Measurements from ENCODE around the gene EBF3.

The EBF3 gene, protein sequence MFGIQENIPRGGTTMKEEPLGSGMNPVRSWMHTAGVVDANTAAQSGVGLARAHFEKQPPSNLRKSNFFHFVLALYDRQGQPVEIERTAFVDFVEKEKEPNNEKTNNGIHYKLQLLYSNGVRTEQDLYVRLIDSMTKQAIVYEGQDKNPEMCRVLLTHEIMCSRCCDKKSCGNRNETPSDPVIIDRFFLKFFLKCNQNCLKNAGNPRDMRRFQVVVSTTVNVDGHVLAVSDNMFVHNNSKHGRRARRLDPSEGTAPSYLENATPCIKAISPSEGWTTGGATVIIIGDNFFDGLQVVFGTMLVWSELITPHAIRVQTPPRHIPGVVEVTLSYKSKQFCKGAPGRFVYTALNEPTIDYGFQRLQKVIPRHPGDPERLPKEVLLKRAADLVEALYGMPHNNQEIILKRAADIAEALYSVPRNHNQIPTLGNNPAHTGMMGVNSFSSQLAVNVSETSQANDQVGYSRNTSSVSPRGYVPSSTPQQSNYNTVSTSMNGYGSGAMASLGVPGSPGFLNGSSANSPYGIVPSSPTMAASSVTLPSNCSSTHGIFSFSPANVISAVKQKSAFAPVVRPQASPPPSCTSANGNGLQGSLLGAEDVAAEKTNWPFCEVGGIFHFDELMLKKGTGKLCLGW
- long read RNA-seq, donor 1: 0 reads
- long read RNA-seq, donor 2: 0 reads
- long read RNA-seq, donor 3: 0 reads
- long read RNA-seq, donor 4: 0 reads
- long read RNA-seq, donor 5: 0 reads
- long read RNA-seq, donor 6: 0 reads
- long read RNA-seq, donor 7: 0 reads
- long read RNA-seq, donor 8: 0 reads

DNA sequence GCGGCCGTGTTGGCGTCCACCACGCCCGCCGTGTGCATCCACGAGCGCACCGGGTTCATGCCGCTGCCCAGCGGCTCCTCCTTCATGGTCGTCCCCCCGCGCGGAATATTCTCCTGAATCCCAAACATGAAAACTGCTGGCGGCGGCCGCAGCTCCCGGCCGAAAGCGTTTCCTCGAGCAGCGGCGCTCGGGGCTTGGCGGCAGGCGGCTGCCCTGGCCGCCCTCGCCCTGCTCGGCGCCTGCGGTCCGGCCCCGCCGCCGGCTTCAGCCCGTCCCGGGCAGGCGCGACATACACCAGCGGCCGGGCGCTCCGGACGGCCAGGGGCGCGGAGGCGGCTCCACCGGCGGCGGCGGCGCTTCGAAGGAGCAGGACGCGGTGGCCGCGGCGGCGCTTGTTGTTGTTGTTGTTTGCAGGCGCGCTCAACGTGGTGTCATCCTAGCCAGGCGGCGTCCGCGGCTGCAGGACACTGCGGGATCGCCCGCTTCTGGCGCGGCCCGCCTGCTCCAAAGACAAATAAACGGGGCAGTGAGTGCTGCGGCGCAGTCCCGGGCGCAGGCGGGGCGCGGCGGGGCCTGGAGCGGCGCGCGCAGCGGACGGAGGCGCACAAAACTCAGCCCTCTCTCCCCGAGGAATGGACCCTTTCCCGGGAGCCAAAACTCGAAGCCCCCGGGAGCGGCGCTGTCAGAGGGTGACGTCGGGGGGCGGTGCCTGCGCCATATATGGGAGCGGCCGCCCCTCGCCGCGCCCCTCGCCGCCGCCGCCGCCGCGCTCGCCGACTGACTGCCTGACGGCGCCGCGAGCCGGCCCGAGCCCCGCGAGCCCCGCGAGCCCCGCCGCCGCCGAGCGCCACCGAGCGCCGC lies at the start of gene EBF3:
EBF3 (minus strand) TSS at position 634 of the 861 bp plus-strand sequence; CDS start at position 128, 506 bp downstream.
- DNase-seq: peak; percentile 97

DNA sequence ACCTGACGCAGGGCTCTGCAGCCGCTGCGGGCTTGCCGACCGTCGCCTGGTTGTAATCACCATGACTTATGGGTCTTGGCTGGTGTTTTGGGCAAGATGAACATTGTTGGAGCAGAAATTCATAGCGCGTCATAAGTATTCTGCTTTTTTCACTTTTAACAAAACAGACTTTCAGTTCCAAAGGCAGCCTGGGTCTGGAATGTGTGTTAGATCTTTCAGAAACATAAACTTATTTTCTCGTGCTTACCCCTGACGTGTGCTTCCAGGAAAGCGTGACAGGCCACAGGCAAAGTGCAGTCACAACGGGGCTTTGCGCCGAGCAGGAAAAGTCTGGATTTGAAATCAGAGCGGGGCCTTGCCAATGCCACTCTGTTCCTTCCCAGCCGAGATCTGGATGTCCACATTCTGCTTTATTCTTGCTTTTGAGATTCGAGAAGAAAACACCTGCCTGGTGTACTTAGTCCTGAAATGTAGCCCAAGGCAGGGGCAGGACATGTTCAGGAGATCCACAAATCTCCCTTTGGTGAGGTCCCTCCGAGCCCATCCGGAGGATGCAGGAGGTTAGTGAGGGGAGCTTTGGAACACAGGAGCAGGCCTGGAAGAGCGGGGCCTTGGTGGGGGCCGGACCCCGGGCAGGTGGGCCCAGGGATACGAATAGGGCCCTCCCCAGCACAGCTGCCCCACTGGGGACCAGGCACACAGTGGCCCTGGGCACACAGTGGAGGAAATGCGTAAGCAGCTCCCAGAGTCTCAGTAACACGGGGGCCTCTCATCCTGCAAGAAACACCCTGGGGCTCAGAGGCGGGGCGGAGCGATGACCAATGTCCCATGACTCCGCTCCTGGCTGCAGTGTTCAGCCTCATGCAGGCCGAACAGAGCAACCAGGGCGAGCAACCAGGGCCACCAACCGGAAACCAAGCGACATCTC lies 49.5 kb upstream of the EBF3 start:
- DNase-seq: no peak

- DNase-seq: no peak
These were observed 48.1 kb upstream of the EBF3 start for GRCh38 chr10:130012129-130012528.

GRCh38 chr10:130010653-130011052 lies 46.6 kb upstream of the EBF3 start:
- DNase-seq: no peak

DNA sequence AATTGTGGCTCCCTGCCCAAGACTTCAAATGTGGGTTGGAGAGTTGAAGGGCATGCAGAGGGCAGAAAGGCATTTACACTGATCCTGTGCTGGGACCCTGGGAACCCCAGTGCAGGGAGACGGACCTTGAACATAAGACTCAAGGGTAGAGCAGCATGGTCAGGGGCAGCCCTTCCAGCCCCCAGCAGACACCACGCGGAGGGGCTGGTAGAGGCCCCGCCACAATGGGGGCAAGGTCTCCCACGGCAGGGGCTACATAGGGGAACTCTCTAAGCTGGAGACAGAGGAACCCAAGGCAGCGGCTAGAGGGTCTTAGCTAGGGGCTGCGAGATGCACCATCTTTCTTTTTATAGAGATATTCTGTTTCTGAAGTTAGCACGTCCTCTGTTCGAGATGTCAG lies 45.2 kb upstream of the EBF3 start:
- no peak for DNase-seq

DNA sequence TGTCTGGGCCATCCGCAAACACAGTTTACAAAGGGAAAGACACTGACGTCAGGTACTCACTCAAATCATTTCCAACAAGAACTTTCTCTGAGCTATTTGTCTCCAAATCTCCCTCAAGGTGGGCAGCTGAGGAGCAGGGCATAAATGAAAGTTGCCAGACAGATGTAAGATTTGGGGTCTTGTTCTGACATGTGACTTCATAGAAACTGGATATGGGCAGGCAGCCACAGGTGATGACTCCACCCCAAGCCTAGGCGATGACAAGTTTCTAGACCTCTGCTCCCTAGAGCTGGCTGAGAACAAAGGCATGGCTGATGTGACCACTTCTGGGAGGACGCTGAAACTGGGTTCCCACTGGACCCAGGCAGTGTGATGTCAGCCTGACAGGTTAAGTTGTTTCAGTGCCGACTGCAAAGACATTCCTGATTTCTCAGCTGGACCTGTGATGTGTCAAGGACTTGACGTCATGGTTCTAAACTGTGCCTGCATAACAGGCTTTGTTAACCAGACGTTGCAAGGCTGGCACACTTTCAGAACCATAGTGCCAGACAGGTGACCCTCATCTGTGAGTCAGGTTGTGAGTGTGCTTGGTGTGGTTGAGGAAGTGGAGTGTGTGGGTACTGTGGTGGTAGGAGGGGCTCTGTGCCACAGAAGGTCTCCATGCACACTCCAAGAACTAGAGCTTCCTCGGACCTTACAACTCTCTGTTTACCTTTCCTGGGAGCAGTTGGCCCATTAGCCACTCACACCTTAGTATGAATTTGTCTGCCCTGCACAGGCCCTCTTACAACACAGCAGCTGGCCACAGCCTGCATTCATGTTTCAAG lies 39.9 kb upstream of the EBF3 start:
- DNase-seq: no peak

DNA sequence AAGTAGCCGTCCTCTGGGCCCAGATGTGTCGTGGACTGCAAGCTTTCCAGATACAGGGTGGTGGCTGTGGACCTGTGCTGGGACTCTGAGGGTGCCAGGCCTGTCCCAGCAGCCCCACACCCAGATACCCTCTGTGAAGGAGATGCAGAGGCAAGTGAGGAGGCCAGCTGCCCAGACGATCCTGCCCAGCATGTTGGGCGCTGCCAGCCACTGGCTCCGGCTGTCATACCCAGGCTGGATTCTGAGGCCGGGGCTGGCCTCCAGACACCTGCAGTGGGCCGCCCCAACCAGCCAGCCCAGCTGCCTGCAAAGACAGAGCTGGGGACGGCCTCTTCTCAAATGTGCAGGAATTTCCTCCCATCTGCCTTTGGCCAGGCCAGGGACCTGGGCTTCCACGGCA lies 39.1 kb upstream of the EBF3 start:
- no peak for DNase-seq

DNA sequence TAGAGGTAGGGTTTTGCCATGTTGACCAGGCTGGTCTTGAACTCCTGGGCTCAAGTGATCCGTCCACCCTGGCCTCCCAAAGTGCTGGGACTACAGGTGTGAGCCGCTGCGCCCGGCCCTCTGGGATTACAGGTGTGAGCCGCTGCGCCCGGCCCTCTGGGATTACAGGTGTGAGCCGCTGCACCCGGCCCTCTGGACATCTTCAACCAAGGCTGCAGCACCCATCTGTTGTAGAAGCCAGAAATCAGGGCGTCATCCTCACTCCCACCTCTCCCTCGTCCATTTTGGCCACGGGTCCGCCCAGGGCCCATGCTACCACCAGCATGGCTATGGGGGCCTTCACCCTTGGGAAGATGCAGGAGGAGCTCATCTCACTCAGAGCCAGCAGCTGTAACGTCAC lies 38.5 kb upstream of the EBF3 start:
- DNase-seq: no peak

DNA sequence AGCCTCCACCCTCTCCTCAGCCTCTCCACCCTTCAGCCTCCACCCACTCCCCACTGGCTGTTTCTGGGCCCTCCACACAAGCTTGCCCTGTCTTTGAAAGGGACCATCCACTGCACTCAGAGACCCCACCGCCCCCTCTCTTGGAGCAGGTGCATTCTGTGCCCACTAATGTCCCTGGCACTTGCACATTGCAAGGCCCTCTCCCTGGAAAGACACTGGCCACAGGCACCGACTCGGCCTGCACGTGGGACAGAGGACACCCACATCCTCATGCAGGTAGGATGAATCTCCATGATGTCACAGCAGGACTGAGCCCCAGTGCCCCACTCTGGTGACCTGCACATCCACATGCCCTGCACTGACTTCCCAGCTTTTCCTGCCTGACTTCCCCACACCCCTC lies 36.8 kb upstream of the EBF3 start:
- no peak for DNase-seq

DNA sequence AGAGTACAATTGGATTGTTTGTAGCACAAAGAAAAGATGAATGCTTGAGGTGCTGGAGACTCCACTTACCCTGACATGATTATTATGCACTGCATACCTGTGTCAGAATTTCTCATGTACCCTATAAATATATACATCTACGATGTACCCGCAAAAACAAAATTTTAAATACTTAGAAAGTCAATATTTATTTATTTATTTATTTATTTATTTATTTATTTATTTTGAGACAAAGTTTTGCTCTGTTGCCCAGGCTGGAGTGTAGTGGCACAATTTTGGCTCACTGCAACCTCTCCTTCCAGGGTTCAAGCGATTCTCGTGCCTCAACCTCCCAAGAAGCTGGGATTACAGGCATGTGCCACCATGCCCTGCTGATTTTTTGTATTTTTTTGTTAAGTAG lies 35.1 kb upstream of the EBF3 start:
- DNase-seq: no peak

DNA sequence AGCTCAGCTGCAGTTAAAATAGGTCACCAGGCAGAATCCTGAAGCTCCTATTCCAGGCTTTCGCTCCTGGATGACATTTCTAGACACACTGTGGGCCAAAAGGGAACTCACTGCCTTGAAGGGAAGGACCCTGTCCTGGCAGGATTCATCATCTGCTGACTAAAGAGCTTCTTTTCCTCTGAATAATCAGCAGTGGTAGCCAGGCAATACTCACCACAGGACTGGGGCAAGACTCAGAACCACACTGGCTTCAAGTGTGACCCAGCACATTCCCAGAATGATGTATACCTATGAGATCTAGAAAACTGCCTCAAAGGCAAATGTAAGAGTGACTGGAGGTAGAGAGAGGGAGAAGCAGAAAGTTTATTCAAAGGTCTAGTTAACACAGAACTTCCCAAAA lies 29.5 kb upstream of the EBF3 start:
- no peak for DNase-seq

DNA sequence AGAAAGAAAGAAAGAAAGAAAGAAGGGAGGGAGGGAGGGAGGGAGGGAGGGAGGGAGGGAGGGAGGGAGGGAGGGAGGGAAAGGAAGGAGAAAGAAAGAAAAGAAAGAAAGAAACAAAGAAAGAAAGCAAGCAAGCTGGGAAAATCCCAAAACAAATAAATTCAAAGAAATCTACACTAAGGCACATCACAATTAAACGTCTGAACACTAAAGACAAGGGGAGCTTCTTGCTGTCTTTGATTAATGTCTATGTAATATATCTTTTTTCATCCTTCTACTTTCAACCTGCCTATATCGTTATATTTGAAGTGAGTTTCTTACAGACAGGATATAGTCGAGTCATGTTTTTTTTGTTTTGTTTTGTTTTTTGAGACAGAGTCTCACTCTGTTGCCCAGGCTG lies 28.3 kb upstream of the EBF3 start:
- no peak for DNase-seq

DNA sequence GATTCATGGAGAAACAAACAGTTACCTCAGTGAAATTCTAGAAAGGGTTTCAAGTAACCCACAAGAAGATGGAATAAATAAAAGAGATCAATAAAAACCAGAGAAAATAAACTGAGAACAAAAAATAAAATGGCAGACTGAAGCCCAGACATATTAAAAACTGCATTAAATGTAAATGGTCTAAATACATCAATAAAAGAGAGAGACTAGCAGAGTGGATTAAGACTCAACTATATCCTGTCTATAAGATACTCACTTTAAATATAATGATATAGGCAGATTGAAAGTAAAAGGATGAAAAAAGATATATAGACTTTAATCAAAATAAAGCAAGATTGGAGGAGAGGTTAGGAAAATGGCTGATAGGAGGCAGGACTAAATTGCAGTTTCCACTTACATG lies 18.8 kb upstream of the EBF3 start:
- DNase-seq: no peak

GRCh38 chr10:129978980-129979379 lies 14.9 kb upstream of the EBF3 start:
- no peak for DNase-seq

- DNase-seq: no peak
These were observed 14.2 kb upstream of the EBF3 start for GRCh38 chr10:129978322-129978721.

DNA sequence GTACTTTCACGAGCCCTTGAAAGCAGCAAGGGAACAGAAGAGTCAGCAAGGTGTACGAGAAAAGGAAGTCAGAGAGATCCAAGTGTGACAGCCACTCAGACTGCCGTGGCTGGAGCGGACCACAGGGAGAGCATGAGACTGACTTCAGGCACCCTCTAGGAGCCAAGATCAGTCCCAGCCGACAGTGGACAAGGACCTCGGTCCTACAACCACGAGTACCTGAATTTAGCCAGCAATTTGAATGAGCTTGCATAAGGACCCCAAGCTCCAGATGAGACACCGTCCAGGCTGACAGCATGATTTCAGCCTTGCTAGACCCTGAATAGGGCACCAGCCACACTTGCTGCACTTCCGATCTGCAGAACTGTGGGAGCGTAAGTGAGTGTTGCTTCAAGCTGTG lies 13.7 kb upstream of the EBF3 start:
- no peak for DNase-seq

DNA sequence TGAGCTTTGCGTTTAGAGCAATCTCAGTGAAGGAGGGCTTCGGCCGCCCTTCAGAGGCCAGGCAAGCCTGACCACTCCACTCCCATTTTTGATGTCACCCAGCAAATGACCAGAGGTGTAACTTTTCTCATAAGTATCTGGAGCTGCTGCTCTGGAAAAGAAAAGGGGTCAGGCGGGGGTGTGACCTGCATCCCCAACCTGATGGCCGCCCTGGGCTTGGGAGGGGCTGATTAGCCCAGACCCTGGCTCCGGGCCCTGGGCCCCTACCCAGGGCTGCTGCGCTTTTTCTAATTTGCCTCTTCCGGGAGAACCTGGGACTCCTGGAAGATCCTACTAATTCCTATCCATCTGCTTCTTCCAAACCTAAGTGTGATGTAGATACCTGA lies 9.6 kb upstream of the EBF3 start:
- no peak for DNase-seq

- no peak for DNase-seq
These were observed 9.0 kb upstream of the EBF3 start for GRCh38 chr10:129972966-129973673.

- peak; percentile 57 for DNase-seq
These were observed 8.3 kb upstream of the EBF3 start for GRCh38 chr10:129972145-129972965.
